DMS 273 (cell line): ENCODE data around the gene KHDC4.
"Not testable (repeated sequence)": the region's sequence is repeated elsewhere in the genome, so short reads cannot be mapped to it uniquely, and the experiment has no call there.

Experiments
- DNase-seq: peaks from one replicate; lab custom pipeline; 2025; ENCODE audit not compliant: unreplicated experiment; lab: John Stamatoyannopoulos, UW

Gene KHDC4

GRCh38 chr1:155910621-155911121, 23.5 kb downstream of the KHDC4 start:
- DNase-seq, result peak; percentile 58

GRCh38 chr1:155909894-155910293, 24.3 kb downstream of the KHDC4 start:
- no peak for DNase-seq

DNA sequence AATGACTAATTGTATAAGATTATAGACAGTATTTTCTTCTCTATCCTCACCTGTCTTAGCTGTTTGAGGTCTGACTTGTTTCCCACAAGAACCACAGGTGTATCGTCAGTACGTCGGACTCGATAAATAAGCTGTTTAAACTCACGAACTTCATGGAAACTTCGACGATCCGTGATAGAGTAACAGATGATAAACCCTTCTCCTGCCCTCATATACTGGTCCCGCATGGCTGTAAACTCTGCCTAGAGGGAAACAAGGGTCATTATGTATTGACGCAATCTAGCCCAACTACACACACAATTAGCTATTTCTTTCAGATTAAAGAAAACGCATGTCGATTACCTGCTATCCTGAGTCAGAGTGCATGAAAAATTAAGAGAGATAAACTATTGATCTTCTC, 30.0 kb downstream of the KHDC4 start:
- no peak for DNase-seq

- DNase-seq, result no peak
Observed at GRCh38 chr1:155900161-155900560, 34.1 kb downstream of the KHDC4 start.

DNA sequence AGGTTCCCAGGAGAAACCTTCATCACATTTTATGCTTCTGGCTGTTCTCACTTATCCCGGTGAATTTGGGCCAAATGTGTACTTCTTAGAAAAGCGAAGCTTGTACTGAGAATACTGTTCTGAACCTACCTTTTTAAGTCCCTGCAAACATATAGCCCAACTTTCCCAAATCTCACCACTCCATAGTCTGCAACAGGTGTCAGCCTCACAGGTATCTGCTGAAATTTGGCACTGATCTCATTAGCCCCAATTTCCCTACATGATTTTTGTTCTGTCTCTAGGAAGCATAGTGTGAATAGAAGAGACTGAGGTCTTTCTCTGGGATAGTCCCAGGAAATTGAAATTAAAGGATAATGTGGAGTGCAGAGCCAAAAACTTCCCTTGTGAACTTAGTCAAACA, 34.5 kb downstream of the KHDC4 start:
- DNase-seq, result no peak

DNA sequence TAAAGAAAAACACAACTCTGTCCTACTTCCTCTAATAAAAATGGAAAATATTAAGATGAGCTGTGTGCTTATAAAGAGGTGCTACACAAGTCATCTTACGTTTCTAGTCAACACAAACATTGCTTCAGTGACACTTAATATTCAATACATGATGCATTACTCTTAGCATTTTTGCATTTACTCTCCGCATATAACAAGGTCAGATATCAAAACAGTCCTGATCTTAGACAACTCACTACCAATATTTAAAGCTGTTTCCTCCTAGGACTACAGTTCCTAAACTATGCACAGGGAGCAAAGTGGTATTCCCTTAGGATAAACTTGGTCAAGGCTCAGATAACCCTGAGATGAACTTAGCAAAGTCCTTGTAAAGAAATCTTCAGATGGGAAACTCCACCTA, 35.3 kb downstream of the KHDC4 start:
- DNase-seq, result no peak

DNA sequence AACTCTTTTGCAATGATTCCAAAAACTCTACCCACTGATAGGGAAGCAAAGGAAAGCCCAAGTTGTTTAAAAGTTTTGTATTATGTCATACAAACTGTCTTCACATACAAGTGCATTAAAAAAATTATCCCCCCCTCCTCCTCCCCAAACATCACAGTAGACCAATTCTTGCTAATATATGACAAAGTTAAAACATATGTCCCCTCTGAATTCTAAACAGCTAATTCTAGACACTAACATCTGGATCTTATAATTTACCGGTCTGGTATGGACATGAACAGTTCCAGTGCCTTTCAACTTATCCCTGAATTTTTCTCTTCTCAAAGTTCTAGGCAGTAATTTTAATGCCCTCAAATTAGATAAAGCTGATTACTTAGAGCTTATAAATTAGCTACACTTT, 36.5 kb downstream of the KHDC4 start:
- DNase-seq, result no peak

GRCh38 chr1:155896476-155896875, 37.7 kb downstream of the KHDC4 start:
- DNase-seq, result not testable (repeated sequence)

DNA sequence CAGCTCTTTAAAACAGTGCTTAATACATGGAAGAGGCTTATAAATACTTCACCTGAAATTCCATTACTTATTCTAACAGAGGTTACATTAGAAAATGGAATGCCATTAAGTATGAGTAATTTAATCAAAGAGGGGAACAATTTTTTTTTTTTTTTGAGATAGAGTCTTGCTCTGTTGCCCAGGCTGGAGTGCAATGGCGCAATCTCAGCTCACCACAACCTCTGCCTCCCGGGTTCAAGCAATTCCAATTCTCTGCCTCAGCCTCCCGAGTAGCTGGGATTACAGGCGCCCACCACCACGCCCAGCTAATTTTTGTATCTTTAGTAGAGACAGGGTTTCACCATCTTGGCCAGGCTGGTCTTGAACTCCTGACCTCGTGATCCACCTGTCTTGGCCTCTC, 38.6 kb downstream of the KHDC4 start:
- not testable (repeated sequence) for DNase-seq

DNA sequence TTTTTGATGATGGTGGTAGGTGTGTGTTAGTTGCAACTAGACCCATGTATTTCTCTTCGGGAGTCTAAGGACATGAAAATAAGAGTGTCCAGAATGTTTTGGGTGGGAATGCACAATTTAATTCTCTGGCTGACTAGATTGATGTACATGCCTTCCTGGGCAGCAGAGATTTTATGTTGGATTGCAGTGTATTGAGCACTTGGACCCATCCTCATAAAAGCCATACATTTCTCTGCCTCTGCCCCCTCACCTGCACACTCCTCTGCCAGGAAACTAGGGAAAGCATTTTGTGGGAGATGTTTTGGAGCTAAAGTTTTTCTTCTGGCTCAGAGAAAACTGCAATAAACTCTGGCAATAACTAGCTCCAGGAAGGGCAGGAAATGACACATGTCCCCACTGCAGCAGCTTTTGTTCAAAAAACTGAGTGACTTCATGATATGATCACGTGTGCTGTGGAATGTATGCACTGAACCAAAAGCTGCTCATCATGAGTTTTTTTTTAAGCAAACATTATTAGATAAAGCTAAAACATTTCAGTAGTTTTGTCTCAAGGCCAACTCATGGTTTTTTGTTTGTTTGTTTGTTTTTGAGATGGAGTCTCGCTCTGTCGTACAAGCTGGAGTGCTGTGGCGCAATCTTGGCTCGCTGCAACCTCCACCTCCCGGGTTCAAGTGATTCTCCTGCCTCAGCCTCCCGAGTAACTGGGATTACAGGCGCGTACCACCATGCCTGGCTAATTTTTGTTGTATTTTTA, 40.6 kb downstream of the KHDC4 start:
- no peak for DNase-seq

DNA sequence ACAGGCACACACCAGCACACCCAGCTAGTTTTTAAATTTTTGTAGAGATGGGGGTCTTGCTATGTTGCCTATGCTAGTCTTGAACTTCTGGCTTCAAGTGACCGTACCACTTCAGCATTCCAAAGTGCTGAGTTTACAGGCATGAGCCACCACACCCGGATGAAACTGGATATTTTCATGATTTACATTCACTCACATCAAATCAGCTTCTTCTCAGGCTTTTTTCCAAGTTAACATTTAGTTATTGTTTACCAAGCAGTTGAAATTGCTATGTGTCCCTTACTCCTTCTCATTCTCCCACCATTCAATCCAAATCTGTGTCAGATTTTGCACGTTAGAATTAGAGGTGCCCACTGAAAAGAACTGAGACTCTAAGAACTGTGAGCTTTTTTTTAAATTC, 41.4 kb downstream of the KHDC4 start:
- DNase-seq, result no peak

DNA sequence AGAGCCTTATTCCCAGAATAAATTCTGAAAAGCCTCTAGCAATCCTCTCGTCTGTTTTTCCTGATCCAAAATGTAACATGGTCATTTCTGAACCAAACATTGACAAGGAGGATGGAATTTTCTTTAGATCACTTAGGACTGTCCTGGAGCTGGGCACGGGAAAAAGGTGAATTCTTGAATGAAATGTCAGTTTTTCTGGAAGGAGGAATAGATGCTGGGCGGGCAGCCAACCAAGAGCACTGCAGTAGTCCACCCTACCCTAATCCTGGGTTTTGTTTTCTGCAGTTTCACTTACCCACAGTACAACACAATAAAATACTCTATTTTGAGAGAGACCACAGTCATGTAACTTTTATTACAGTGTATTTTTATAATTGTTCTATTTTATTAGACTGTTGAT, 44.0 kb downstream of the KHDC4 start:
- DNase-seq, result no peak

DNA sequence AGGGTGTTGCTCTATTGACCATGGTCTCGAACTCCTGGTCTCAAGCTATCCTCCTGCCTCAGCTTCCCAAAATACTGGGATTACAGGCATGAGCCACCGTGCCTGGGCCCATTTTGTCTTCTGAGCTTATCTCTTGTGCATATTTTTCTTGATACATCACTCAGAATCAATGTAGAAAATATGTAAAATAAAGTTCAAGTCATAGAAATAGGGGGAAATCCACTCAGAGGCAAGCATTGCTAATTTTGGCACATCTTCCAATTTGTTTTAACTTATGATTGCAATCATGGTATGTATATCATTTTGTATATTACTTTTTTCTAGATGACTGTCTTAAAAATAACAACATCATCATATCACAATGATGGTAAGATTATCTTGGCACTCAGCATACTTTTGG, 44.6 kb downstream of the KHDC4 start:
- no peak for DNase-seq

DNA sequence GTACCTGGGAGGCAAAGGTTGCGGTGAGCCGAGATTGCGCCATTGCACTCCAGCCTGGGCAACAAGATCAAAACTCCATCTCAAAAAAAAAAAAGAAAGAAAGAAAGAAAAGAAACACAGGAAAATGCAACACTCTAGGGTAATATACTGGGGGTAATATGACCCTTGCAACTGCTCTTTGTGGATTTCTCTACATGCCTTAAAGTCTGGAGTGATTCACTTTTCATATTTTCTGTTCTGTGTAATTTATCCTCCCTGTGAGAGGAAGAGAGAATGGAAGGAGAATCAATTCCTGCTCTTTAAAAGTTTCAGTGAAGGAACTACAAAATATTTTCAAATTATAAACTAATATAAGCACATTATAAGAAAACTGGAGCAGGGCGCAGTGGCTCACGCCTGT, 45.7 kb downstream of the KHDC4 start:
- no peak for DNase-seq

DNA sequence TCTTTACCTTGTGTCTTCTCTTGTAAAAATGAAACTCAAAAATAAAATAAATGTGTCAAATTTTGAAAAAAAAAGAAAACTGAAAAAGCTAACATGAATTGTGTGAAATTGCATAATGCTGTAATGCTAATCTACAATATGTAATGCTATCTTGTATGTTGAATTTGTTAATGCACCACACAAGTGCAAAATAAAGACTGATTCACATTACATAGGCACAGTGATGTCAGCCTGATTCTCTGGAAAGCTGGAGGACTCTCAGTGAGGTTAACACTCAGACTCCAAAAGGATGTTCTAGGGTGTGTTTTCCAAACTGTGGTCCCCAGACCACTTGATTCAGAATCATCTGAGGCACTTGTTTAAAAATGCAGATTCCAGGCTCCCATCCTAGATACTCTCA, 49.2 kb downstream of the KHDC4 start:
- DNase-seq, result no peak

- no peak for DNase-seq
Observed at GRCh38 chr1:155884031-155884960, 49.9 kb downstream of the KHDC4 start.

- DNase-seq, result no peak
Observed at GRCh38 chr1:155882766-155883165, 51.4 kb downstream of the KHDC4 start.

DNA sequence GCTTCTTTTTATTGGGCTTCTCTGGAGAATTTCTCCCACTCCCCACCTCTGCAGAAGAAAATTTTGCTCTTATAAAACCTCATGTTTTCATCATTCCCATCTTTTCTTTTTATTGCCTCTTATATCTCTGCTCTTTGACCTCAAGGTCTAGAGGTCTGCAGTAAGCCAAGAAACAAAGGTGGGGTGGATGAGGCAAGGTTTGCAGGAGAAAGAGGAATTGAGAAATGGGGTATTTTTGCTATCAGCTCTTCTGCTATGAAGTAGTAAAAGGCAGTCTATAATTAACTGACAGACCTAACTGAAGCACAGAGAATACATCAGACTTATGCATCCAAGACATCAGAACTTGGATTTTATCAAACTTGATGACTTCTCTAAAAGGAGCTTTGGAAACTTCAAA, 52.0 kb downstream of the KHDC4 start:
- DNase-seq, result no peak

- DNase-seq, result no peak
Observed at GRCh38 chr1:155880950-155881349, 53.3 kb downstream of the KHDC4 start.

DNA sequence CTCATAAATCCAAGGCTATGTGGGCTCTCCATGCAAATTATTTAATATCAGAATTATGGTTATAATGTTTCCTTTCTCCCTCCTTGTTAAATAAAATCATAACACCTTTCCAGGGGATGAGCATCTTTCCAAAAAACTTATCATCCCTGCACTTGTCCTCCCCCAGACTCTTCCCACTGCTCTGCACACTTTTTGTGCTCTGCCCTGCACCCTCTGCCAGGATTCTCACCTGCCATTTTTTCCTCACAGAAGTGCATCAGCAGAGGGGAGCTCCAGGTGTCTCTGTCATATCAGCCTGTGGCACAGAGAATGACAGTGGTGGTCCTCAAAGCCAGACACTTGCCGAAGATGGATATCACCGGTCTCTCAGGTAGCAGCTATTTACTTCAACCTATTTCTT, 54.0 kb downstream of the KHDC4 start:
- no peak for DNase-seq

- no peak for DNase-seq
Observed at GRCh38 chr1:155877945-155878344, 56.3 kb downstream of the KHDC4 start.

DNA sequence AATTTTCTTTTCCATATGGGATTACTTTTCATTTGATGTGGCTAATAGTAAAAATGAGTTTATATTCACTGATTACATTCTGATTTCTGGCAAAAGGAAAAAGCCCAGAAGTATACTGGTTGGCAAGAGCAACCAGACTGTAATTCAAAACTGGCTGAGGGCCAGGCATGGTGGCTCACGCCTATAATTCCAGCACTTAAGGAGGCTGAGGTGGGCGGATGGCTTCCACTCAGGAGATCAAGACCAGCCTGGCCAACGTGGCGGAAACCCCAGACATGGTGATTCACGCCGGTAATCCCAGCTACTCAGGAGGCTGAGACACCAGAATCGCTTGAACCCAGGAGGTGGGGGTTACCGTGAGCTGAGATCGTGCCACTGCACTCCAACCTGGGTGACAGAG, 60.4 kb downstream of the KHDC4 start:
- DNase-seq, result peak; percentile 41
